ENCODE measurements around the gene VARS1. TPM values are rescaled to one million over a fixed set of nuclear protein-coding genes. Genes with fewer than 3 reads are reported as not detected.

Gene VARS1
- total RNA-seq, 1 experiment from 2014 or later = 42.1 TPM

GRCh38 chr6:31749301-31750036, 46.1 kb downstream of the VARS1 start:
- no peak for DNase-seq (ENCODE audit: extremely low read depth, low read depth)

Small RNA genes lying within 50 kb of the gene (small RNA-seq; reads per million reads assigned to genes)
- 0 reads per million in 2 experiments for gene MSH5-SAPCD1
- 0 reads per million in 2 experiments for gene RF00019
- 0 to 0.06 reads per million in 2 experiments for gene RNU6-850P
- gene SAPCD1 = 0 reads per million in 2 experiments
- gene SNORD48 = 85.7 to 474 reads per million in 2 experiments
- 0 reads per million in 2 experiments for gene SNORD52

Other genes starting within 250 kb of the VARS1 start
- 0.23 and 0.27 TPM in 2 replicates for gene ATP6V1G2, start 249.1 kb downstream of the VARS1 start, total RNA-seq (2014; rRNA removed; shearing (Covaris generic))
- gene NFKBIL1, start 248.1 kb downstream of the VARS1 start, total RNA-seq (2014; rRNA removed; shearing (Covaris generic)) = 20.5 and 20.6 TPM in 2 replicates
- gene LTA, start 223.5 kb downstream of the VARS1 start, total RNA-seq (2014; rRNA removed; shearing (Covaris generic)) = not detected in 2 replicates
- gene TNF, start 220.2 kb downstream of the VARS1 start, total RNA-seq (2014; rRNA removed; shearing (Covaris generic)) = not detected in 2 replicates
- not detected in 2 replicates for gene LTB, start 213.3 kb downstream of the VARS1 start, total RNA-seq (2014; rRNA removed; shearing (Covaris generic))
- gene LST1, start 209.5 kb downstream of the VARS1 start, total RNA-seq (2014; rRNA removed; shearing (Covaris generic)) = not detected in 2 replicates
- not detected in 2 replicates for gene NCR3, start 202.7 kb downstream of the VARS1 start, total RNA-seq (2014; rRNA removed; shearing (Covaris generic))
- not detected in 2 replicates for gene AIF1, start 180.5 kb downstream of the VARS1 start, total RNA-seq (2014; rRNA removed; shearing (Covaris generic))
- gene PRRC2A, start 175.0 kb downstream of the VARS1 start, total RNA-seq (2014; rRNA removed; shearing (Covaris generic)) = 68.9 and 72.2 TPM in 2 replicates
- 113 and 133 TPM in 2 replicates for gene BAG6, start 143.1 kb downstream of the VARS1 start, total RNA-seq (2014; rRNA removed; shearing (Covaris generic))
- 2.4 and 2.8 TPM in 2 replicates for gene APOM, start 139.9 kb downstream of the VARS1 start, total RNA-seq (2014; rRNA removed; shearing (Covaris generic))
- gene C6orf47, start 135.0 kb downstream of the VARS1 start, total RNA-seq (2014; rRNA removed; shearing (Covaris generic)) = 10.1 and 10.9 TPM in 2 replicates
- gene GPANK1, start 130.8 kb downstream of the VARS1 start, total RNA-seq (2014; rRNA removed; shearing (Covaris generic)) = 11.6 and 11.7 TPM in 2 replicates
- 110 and 131 TPM in 2 replicates for gene CSNK2B, start 129.7 kb downstream of the VARS1 start, total RNA-seq (2014; rRNA removed; shearing (Covaris generic))
- 1.9 and 2.8 TPM in 2 replicates for gene LY6G5B, start 125.8 kb downstream of the VARS1 start, total RNA-seq (2014; rRNA removed; shearing (Covaris generic))
- 0.95 and 1.3 TPM in 2 replicates for gene LY6G5C, start 114.7 kb downstream of the VARS1 start, total RNA-seq (2014; rRNA removed; shearing (Covaris generic))
- 40.5 and 55.7 TPM in 2 replicates for gene ABHD16A, start 92.4 kb downstream of the VARS1 start, total RNA-seq (2014; rRNA removed; shearing (Covaris generic))
- gene LY6G6F, start 88.9 kb downstream of the VARS1 start, total RNA-seq (2014; rRNA removed; shearing (Covaris generic)) = not detected in 2 replicates
- gene LY6G6D, start 80.4 kb downstream of the VARS1 start, total RNA-seq (2014; rRNA removed; shearing (Covaris generic)) = not detected in 2 replicates
- gene LY6G6C, start 74.0 kb downstream of the VARS1 start, total RNA-seq (2014; rRNA removed; shearing (Covaris generic)) = not detected in 2 replicates
- not detected in 2 replicates for gene MPIG6B, start 72.4 kb downstream of the VARS1 start, total RNA-seq (2014; rRNA removed; shearing (Covaris generic))
- gene DDAH2, start 66.5 kb downstream of the VARS1 start, total RNA-seq (2014; rRNA removed; shearing (Covaris generic)) = 16.4 and 19.1 TPM in 2 replicates
- gene CLIC1, start 59.2 kb downstream of the VARS1 start, total RNA-seq (2014; rRNA removed; shearing (Covaris generic)) = 376 and 448 TPM in 2 replicates
- 18.6 and 19.8 TPM in 2 replicates for gene MSH5, start 55.7 kb downstream of the VARS1 start, total RNA-seq (2014; rRNA removed; shearing (Covaris generic))
- 2.8 and 4.7 TPM in 2 replicates for gene SAPCD1, start 33.1 kb downstream of the VARS1 start, total RNA-seq (2014; rRNA removed; shearing (Covaris generic))
- gene VWA7, start 18.4 kb downstream of the VARS1 start, total RNA-seq (2014; rRNA removed; shearing (Covaris generic)) = 0.47 and 0.81 TPM in 2 replicates
- 62.6 and 64.3 TPM in 2 replicates for gene LSM2, start 11.2 kb upstream of the VARS1 start, total RNA-seq (2014; rRNA removed; shearing (Covaris generic))
- gene HSPA1L, start 19.5 kb upstream of the VARS1 start, total RNA-seq (2014; rRNA removed; shearing (Covaris generic)) = 0.82 and 1.0 TPM in 2 replicates
- 43.3 and 46.7 TPM in 2 replicates for gene HSPA1A, start 19.8 kb upstream of the VARS1 start, total RNA-seq (2014; rRNA removed; shearing (Covaris generic))
- 58.3 and 60.4 TPM in 2 replicates for gene HSPA1B, start 32.0 kb upstream of the VARS1 start, total RNA-seq (2014; rRNA removed; shearing (Covaris generic))
- gene NEU1, start 67.1 kb upstream of the VARS1 start, total RNA-seq (2014; rRNA removed; shearing (Covaris generic)) = 24.6 and 25.2 TPM in 2 replicates
- 0.07 TPM in 1 of 2 replicates, not detected in the other for gene SLC44A4, start 83.2 kb upstream of the VARS1 start, total RNA-seq (2014; rRNA removed; shearing (Covaris generic))
- 19.3 and 19.9 TPM in 2 replicates for gene EHMT2, start 101.9 kb upstream of the VARS1 start, total RNA-seq (2014; rRNA removed; shearing (Covaris generic))
- 1.8 and 2.8 TPM in 2 replicates for gene ZBTB12, start 106.3 kb upstream of the VARS1 start, total RNA-seq (2014; rRNA removed; shearing (Covaris generic))
- gene C2, start 132.0 kb upstream of the VARS1 start, total RNA-seq (2014; rRNA removed; shearing (Covaris generic)) = 0.20 and 0.69 TPM in 2 replicates
- not detected in 2 replicates for gene CFB, start 150.3 kb upstream of the VARS1 start, total RNA-seq (2014; rRNA removed; shearing (Covaris generic))
- 105 and 108 TPM in 2 replicates for gene NELFE, start 163.2 kb upstream of the VARS1 start, total RNA-seq (2014; rRNA removed; shearing (Covaris generic))
- 22.1 and 24.1 TPM in 2 replicates for gene SKIC2, start 163.4 kb upstream of the VARS1 start, total RNA-seq (2014; rRNA removed; shearing (Covaris generic))
- gene DXO, start 176.4 kb upstream of the VARS1 start, total RNA-seq (2014; rRNA removed; shearing (Covaris generic)) = 19.4 and 21.1 TPM in 2 replicates
- 0.42 and 0.81 TPM in 2 replicates for gene C4A, start 186.3 kb upstream of the VARS1 start, total RNA-seq (2014; rRNA removed; shearing (Covaris generic))
- 0.69 and 0.87 TPM in 2 replicates for gene C4B, start 219.0 kb upstream of the VARS1 start, total RNA-seq (2014; rRNA removed; shearing (Covaris generic))
- gene CYP21A2, start 242.7 kb upstream of the VARS1 start, total RNA-seq (2014; rRNA removed; shearing (Covaris generic)) = not detected in 2 replicates

Measured in NCI-H460 (cell line).